K562 (cell line): ENCODE results near the gene PHKB.

Experiments
- CC2D1A ChIP-seq: fragments of 450-650 bp; IDR thresholded peaks from 2 replicates; pipeline ENCODE4 v1.6.1; 2017; ENCODE audit warnings: mild to moderate bottlenecking
- CTCF ChIP-seq, 3 experiments: IDR thresholded peaks in 2 of 3; conservative IDR thresholded peaks in 1 of 3; 2 replicates each; pipeline ENCODE4 v1.5.1; 2011 to 2012; ENCODE audit warnings: low read length in 3 of 3, mild to moderate bottlenecking in 3 of 3, control low read depth in 2 of 3, improper control_type of control experiment in 1 of 3, inconsistent platforms in 1 of 3, low read depth in 1 of 3, mixed read lengths in 1 of 3, moderate library complexity in 1 of 3; ENCODE audit not compliant: insufficient read depth in 2 of 3
- FOXP4 ChIP-seq: sonication (generic); formaldehyde crosslinking; IDR thresholded peaks from 2 replicates; pipeline ENCODE4 v1.8.0; 2022; ENCODE audit warnings: mild to moderate bottlenecking, missing genetic modification reagents, borderline replicate concordance
- MEF2D ChIP-seq: conservative IDR thresholded peaks from 2 replicates; pipeline ENCODE4 v1.6.1; 2016; ENCODE audit warnings: low read depth, missing genetic modification characterization, missing compliant biosample characterization
- POLR2A ChIP-seq: fragments of 450-650 bp; conservative IDR thresholded peaks from 2 replicates; pipeline ENCODE4 v1.6.1; 2016
- SIX5 ChIP-seq, 2 experiments: IDR thresholded peaks; 2 replicates each; pipeline ENCODE4 v1.6.1; 2011; ENCODE audit warnings: low read length in 2 of 2, borderline replicate concordance in 1 of 2, low read depth in 1 of 2, mild to moderate bottlenecking in 1 of 2, moderate library complexity in 1 of 2; ENCODE audit not compliant: insufficient read depth in 1 of 2
- TEAD4 ChIP-seq, 2 experiments: sonication (generic) in 1 of 2; formaldehyde crosslinking in 1 of 2; IDR thresholded peaks; 2 replicates each; pipeline versions ENCODE4 v1.6.1 to v1.8.0; 2012 to 2022; ENCODE audit warnings: borderline replicate concordance in 1 of 2, inconsistent platforms in 1 of 2, low read length in 1 of 2, mild to moderate bottlenecking in 1 of 2, missing genetic modification reagents in 1 of 2

GRCh38 chr16:47600376-47600775, 139.2 kb downstream of the PHKB start:
- TF ChIP-seq FOXP4 (CRISPR knock-in tag): no peak
- TF ChIP-seq POLR2A: no peak
- TF ChIP-seq CC2D1A: no peak
- TF ChIP-seq CTCF (IDR thresholded peaks at IDR 0.05 in 2 of 3, conservative IDR thresholded peaks at IDR 0.05 in 1 of 3; ENCODE audit: insufficient read depth in 2 of 3, low read depth in 1 of 3, low read length in 3 of 3): no peak
- TF ChIP-seq MEF2D (tag): no peak
- no peak for TF ChIP-seq TEAD4 (IDR thresholded peaks at IDR 0.05; ENCODE audit: low read length)
- no peak for TF ChIP-seq TEAD4 (CRISPR knock-in tag; IDR thresholded peaks at IDR 0.05; ENCODE audit: borderline replicate concordance)
- no peak for TF ChIP-seq SIX5 (IDR thresholded peaks at IDR 0.05; ENCODE audit: borderline replicate concordance in 1 of 2, insufficient read depth in 1 of 2, low read depth in 1 of 2, low read length in 2 of 2)
